ENCODE data around the gene MYZAP.

DNA sequence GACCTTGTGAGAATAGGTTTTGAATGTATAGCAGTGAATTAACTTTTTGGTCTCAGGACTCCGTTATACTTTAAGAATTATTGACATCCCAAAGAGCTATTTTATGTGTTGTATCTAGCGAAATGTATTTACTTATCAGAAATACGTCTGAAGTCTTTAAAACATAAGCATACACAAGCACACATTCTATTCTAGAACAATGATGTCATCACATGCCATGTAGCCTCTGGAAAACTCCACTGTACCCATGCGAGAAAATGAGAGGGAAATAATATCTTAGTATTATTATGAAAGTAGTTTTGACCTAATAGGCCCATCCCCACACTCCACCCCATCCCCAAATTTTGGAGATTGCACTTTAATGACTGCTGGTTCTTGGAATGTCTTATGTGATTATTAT, 116.3 kb downstream of the MYZAP start:
- TF ChIP-seq CTCF (conservative IDR thresholded peaks at IDR 0.05; ENCODE audit: low read length) (no peak), EZH2phosphoT487 (IDR thresholded peaks at IDR 0.05; ENCODE audit: borderline replicate concordance) (no peak)

Measured in Loucy (cell line).